ENCODE measurements around the gene PHC3. TPM values are rescaled to one million over a fixed set of nuclear protein-coding genes. Genes with fewer than 3 reads are reported as not detected.

The PHC3 gene
- total and polyA plus RNA-seq, 2 of the 13 experiments (the other 11 are each of a cell fraction or from before 2014, with no cell fraction given), result 24.1 to 49.0 TPM

DNA sequence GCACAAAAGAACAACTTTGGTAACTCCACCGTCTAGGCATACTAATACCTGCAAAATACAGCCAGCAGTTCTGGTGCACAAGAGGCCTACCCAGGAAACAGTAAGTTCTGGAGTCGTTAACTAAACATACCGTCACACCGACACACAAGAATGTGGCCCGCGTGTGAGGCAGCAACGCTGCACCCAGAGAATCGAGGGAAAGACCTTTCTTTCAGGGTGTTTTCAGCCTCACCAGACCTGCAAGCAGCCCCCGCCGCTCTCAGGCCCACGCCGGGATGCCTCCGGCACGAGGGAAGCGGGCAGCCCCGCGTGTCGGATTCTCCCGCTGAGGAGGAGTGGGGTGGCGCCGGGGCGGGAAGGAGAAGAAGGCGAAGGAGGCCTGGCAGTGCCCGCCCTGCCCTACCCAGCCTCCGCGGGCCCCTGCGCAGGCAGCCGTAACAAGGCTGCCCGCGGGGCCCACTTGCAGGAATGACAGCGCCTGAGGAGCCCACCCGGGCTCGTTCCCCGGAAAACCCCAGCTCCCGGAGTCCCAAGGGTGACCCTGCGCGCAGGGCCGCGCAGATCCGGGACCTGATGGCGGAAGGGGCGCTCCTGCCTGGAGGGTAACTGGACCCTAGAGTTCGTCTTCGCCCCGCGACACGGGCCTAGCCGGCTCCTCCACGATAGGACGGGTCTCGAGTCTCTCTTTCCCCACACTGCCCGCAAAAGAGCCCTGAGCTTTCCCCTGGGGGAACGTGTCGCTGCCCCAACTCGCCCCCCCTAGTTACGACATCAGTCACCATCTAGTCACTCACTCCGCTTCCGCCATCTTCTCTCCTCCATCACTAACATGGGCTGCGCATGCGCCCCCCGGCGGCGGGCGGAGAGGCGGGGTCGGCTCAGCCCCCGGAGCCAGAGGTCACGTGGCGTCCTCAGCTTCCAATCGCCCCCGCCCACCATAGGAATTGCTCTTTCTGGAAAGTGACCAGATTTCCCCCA, at the start of gene PHC3 (continued):
- TF ChIP-seq IRF9 (CRISPR knock-in tag; IDR thresholded peaks at IDR 0.05; ENCODE audit: borderline replicate concordance), result no peak
- TF ChIP-seq, protein P1, sequence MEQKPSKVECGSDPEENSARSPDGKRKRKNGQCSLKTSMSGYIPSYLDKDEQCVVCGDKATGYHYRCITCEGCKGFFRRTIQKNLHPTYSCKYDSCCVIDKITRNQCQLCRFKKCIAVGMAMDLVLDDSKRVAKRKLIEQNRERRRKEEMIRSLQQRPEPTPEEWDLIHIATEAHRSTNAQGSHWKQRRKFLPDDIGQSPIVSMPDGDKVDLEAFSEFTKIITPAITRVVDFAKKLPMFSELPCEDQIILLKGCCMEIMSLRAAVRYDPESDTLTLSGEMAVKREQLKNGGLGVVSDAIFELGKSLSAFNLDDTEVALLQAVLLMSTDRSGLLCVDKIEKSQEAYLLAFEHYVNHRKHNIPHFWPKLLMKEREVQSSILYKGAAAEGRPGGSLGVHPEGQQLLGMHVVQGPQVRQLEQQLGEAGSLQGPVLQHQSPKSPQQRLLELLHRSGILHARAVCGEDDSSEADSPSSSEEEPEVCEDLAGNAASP (CRISPR knock-in tag; IDR thresholded peaks at IDR 0.05; ENCODE audit: borderline replicate concordance), result no peak
- TF ChIP-seq RBM39 (IDR thresholded peaks at IDR 0.05; ENCODE audit: low read depth, low read length, poor library complexity, severe bottlenecking), result peak; percentile 91
- no peak for TF ChIP-seq ONECUT2 (CRISPR knock-in tag; IDR thresholded peaks at IDR 0.05)
- TF ChIP-seq NFYB (CRISPR knock-in tag; IDR thresholded peaks at IDR 0.05), result no peak
- TF ChIP-seq ZNF263 (CRISPR knock-in tag; IDR thresholded peaks at IDR 0.05), result no peak
- TF ChIP-seq GATAD2A (CRISPR knock-in tag; IDR thresholded peaks at IDR 0.05), result no peak; the same call in 1 of the 2 replicates
- TF ChIP-seq ZBTB25 (CRISPR knock-in tag; IDR thresholded peaks at IDR 0.05), result no peak
- TF ChIP-seq POLR2G (IDR thresholded peaks at IDR 0.05; ENCODE audit: low read depth, low read length), result peak; percentile 82
- no peak; the same call in 1 of the 2 replicates for TF ChIP-seq TGIF2 (CRISPR knock-in tag; IDR thresholded peaks at IDR 0.05)
- TF ChIP-seq HES4 (CRISPR knock-in tag; IDR thresholded peaks at IDR 0.05; ENCODE audit: borderline replicate concordance), result no peak; the same call in 1 of the 2 replicates
- no peak for TF ChIP-seq GTF2F1 (IDR thresholded peaks at IDR 0.05; ENCODE audit: low read length)
- no peak for TF ChIP-seq MAFK (conservative IDR thresholded peaks at IDR 0.05 in 1 of 2, IDR thresholded peaks at IDR 0.05 in 1 of 2; ENCODE audit: low read length in 2 of 2)
- peak; percentile 75 for TF ChIP-seq ELF1 (CRISPR knock-in tag; IDR thresholded peaks at IDR 0.05)
- no peak for TF ChIP-seq RBM22 (optimal IDR thresholded peaks at IDR 0.05; ENCODE audit: low read length)
- TF ChIP-seq ZNF749 (CRISPR knock-in tag; IDR thresholded peaks at IDR 0.05; ENCODE audit: borderline replicate concordance), result no peak
- TF ChIP-seq PRMT3 (CRISPR knock-in tag; IDR thresholded peaks at IDR 0.05; ENCODE audit: borderline replicate concordance, low read depth), result no peak
- TF ChIP-seq ZNF777 (CRISPR knock-in tag; IDR thresholded peaks at IDR 0.05), result no peak
- TF ChIP-seq STAT6 (CRISPR knock-in tag; IDR thresholded peaks at IDR 0.05; ENCODE audit: borderline replicate concordance), result 0 out of 2 replicates have a peak, but pooled peaks have one; percentile 69
- peak; percentile 9; the same call in 1 of the 2 replicates for TF ChIP-seq TBX3 (IDR thresholded peaks at IDR 0.05; ENCODE audit: borderline replicate concordance)
- TF ChIP-seq ZFAT (CRISPR knock-in tag; conservative IDR thresholded peaks at IDR 0.05), result no peak
- TF ChIP-seq CEBPB (IDR thresholded peaks at IDR 0.05; ENCODE audit: borderline replicate concordance, low read depth, low read length), result peak; percentile 78; the same call in 1 of the 2 replicates
